Measurements from ENCODE around the gene TBL1XR1. TPM values are rescaled to one million over a fixed set of nuclear protein-coding genes. Genes with fewer than 3 reads are reported as not detected.

The TBL1XR1 gene
- total RNA-seq, 1 experiment from 2014 or later = 127 TPM

- no peaks in the 10 kb centered on the region for H3K27me3 ChIP-seq (replicated peaks; ENCODE audit: control insufficient read depth, insufficient read depth, low read length)
- TF ChIP-seq CTCF (IDR thresholded peaks at IDR 0.05; ENCODE audit: insufficient read depth in 1 of 2, low read depth in 1 of 2, low read length in 1 of 2, severe bottlenecking in 1 of 2, unreplicated experiment in 1 of 2) = no peak
- peaks cover 13% of the 10 kb centered on the region for H3K4me1 Mint-ChIP-seq (ENCODE audit: low read depth, unreplicated experiment)
Measured at GRCh38 chr3:177114253-177114652, 83.0 kb downstream of the TBL1XR1 start.

GRCh38 chr3:177111541-177111949, 85.7 kb downstream of the TBL1XR1 start:
- peak; percentile 24 to 43 for DNase-seq

More at GRCh38 chr3:177114253-177114652, 83.0 kb downstream of the TBL1XR1 start:
- Histone ChIP-seq H3K9me3 (no peaks in the 10 kb centered on the region), H3K4me3 (ENCODE audit: low read depth, low read length) (no peak overlapping the region), H3K36me3 (ENCODE audit: control insufficient read depth, insufficient read depth, low read length) (no peaks in the 10 kb centered on the region), H3K4me1 (peaks cover 12% of the 10 kb centered on the region)
- Mint-ChIP-seq H3K27me3 (ENCODE audit: insufficient read depth, unreplicated experiment) (no peaks in the 10 kb centered on the region), H3K4me3 (ENCODE audit: unreplicated experiment) (no peak overlapping the region), H3K36me3 (ENCODE audit: insufficient read depth, unreplicated experiment) (peaks cover 7% of the 10 kb centered on the region), H3K27ac (ENCODE audit: unreplicated experiment) (no peak overlapping the region), H3K9me3 (ENCODE audit: unreplicated experiment) (no peaks in the 10 kb centered on the region)
- ChIA-PET POLR2A (no interaction called here), CTCF (no interaction called here)
- no TSS peak for BruUV-seq (replicated peaks)
- no peak for DNase-seq
- intact Hi-C loops (cut with micrococcal nuclease; ENCODE audit: unreplicated experiment) = no loop called here

GRCh38 chr3:177110895-177111294, 86.4 kb downstream of the TBL1XR1 start:
- Histone ChIP-seq H3K27me3 (replicated peaks; ENCODE audit: control insufficient read depth, insufficient read depth, low read length) (no peaks in the 10 kb centered on the region), H3K4me1 (peaks cover 14% of the 10 kb centered on the region), H3K9me3 (no peaks in the 10 kb centered on the region), H3K36me3 (ENCODE audit: control insufficient read depth, insufficient read depth, low read length) (no peaks in the 10 kb centered on the region), H3K4me3 (ENCODE audit: low read depth, low read length) (no peak overlapping the region)
- no peaks in the 10 kb centered on the region for H3K9me3 Mint-ChIP-seq (ENCODE audit: unreplicated experiment)
- no peak overlapping the region for H3K27ac Mint-ChIP-seq (ENCODE audit: unreplicated experiment)
- no peaks in the 10 kb centered on the region for H3K27me3 Mint-ChIP-seq (ENCODE audit: insufficient read depth, unreplicated experiment)
- H3K4me3 Mint-ChIP-seq (ENCODE audit: unreplicated experiment) = no peak overlapping the region
- no TSS peak for BruUV-seq (replicated peaks)
- no peak for DNase-seq
- peaks cover 11% of the 10 kb centered on the region for H3K4me1 Mint-ChIP-seq (ENCODE audit: low read depth, unreplicated experiment)
- intact Hi-C loops (cut with micrococcal nuclease; ENCODE audit: unreplicated experiment) = no loop called here
- TF ChIP-seq CTCF (IDR thresholded peaks at IDR 0.05; ENCODE audit: insufficient read depth in 1 of 2, low read depth in 1 of 2, low read length in 1 of 2, severe bottlenecking in 1 of 2, unreplicated experiment in 1 of 2) = no peak
- ChIA-PET POLR2A (no interaction called here), CTCF (no interaction called here)
- peaks cover 7% of the 10 kb centered on the region for H3K36me3 Mint-ChIP-seq (ENCODE audit: insufficient read depth, unreplicated experiment)

More at GRCh38 chr3:177111541-177111949, 85.7 kb downstream of the TBL1XR1 start:
- H3K27ac Mint-ChIP-seq (ENCODE audit: unreplicated experiment) = no peak overlapping the region
- H3K4me3 ChIP-seq (ENCODE audit: low read depth, low read length) = no peak overlapping the region
- TF ChIP-seq CTCF (IDR thresholded peaks at IDR 0.05; ENCODE audit: insufficient read depth in 1 of 2, low read depth in 1 of 2, low read length in 1 of 2, severe bottlenecking in 1 of 2, unreplicated experiment in 1 of 2) = no peak
- H3K4me3 Mint-ChIP-seq (ENCODE audit: unreplicated experiment) = no peak overlapping the region
- CTCF ChIA-PET = interaction anchor here (0.6 kb wide), 1 partner anchor 12 kb away, joined by 3 read pairs; no protein-coding TSS in a partner anchor
- no peaks in the 10 kb centered on the region for H3K36me3 ChIP-seq (ENCODE audit: control insufficient read depth, insufficient read depth, low read length)
- no peaks in the 10 kb centered on the region for H3K27me3 Mint-ChIP-seq (ENCODE audit: insufficient read depth, unreplicated experiment)
- BruUV-seq (replicated peaks) = no TSS peak
- H3K9me3 ChIP-seq = no peaks in the 10 kb centered on the region
- H3K27me3 ChIP-seq (replicated peaks; ENCODE audit: control insufficient read depth, insufficient read depth, low read length) = no peaks in the 10 kb centered on the region
- H3K9me3 Mint-ChIP-seq (ENCODE audit: unreplicated experiment) = no peaks in the 10 kb centered on the region
- peaks cover 12% of the 10 kb centered on the region for H3K4me1 ChIP-seq
- peaks cover 13% of the 10 kb centered on the region for H3K4me1 Mint-ChIP-seq (ENCODE audit: low read depth, unreplicated experiment)
- intact Hi-C loops (cut with micrococcal nuclease; ENCODE audit: unreplicated experiment) = no loop called here
- POLR2A ChIA-PET = no interaction called here
- H3K36me3 Mint-ChIP-seq (ENCODE audit: insufficient read depth, unreplicated experiment) = peaks cover 7% of the 10 kb centered on the region
